Tibial nerve (tissue), 4 donors: ENCODE data around the gene RNF220.

Experiments used
- CTCF ChIP-seq, 5 experiments: fragments of 200-600 bp in 3 of 5; fragments of 450-650 bp in 2 of 5; sonication (generic) in 3 of 5; IDR thresholded peaks; one replicate each; pipeline ENCODE4 v1.5.1; 2016 to 2019; ENCODE audit warnings: antibody characterized with exemption in 5 of 5, mild to moderate bottlenecking in 3 of 5, moderate library complexity in 2 of 5
- EP300 ChIP-seq, 2 donors: sonication (generic); formaldehyde crosslinking; IDR thresholded peaks; one replicate each; pipeline ENCODE4 v1.6.1; 2017; ENCODE audit warnings: antibody characterized with exemption in 2 of 2, mild to moderate bottlenecking in 1 of 2
- POLR2A ChIP-seq, 2 donors: fragments of 450-650 bp; IDR thresholded peaks; one replicate each; pipeline ENCODE4 v1.6.1; 2017; ENCODE audit warnings: antibody characterized with exemption in 2 of 2, mild to moderate bottlenecking in 2 of 2, moderate library complexity in 2 of 2

GRCh38 chr1:44588551-44589210, 183.6 kb downstream of the RNF220 start:
- TF ChIP-seq CTCF (IDR thresholded peaks at IDR 0.05) = no peak
- TF ChIP-seq POLR2A (IDR thresholded peaks at IDR 0.05) = no peak
- TF ChIP-seq EP300 (IDR thresholded peaks at IDR 0.05) = no peak
